Fibroblast of lung (primary cell): ENCODE data around the gene TMCC1. TPM values are rescaled to one million over a fixed set of nuclear protein-coding genes. Genes with fewer than 3 reads are reported as not detected.

Experiments used
- DNase-seq, 2 donors: peaks; one replicate each; pipeline versions ENCODE4 v3.0.0 to v3.0.0-alpha.2; 2010; ENCODE audit warnings: low read depth in 2 of 2
- H2AFZ ChIP-seq: 2 replicates; pipeline ENCODE4 v1.5.1; 2012; ENCODE audit warnings: low read length, control low read depth, inconsistent platforms
- H3K27ac ChIP-seq: 2 replicates; pipeline ENCODE4 v1.5.1; 2011; ENCODE audit warnings: low read length, control low read depth; ENCODE audit not compliant: insufficient read depth
- H3K27me3 ChIP-seq: 2 replicates; pipeline ENCODE4 v1.5.1; 2011; ENCODE audit warnings: mild to moderate bottlenecking, low read length; ENCODE audit not compliant: control insufficient read depth, insufficient read depth
- H3K36me3 ChIP-seq: 2 replicates; pipeline ENCODE4 v1.5.1; 2011; ENCODE audit warnings: low read length; ENCODE audit not compliant: control insufficient read depth, insufficient read depth
- H3K4me1 ChIP-seq: 2 replicates; pipeline ENCODE4 v1.5.1; 2011; ENCODE audit warnings: low read length; ENCODE audit not compliant: control insufficient read depth, insufficient read depth; ENCODE audit errors: extremely low read depth
- H3K4me2 ChIP-seq: 2 replicates; pipeline ENCODE4 v1.5.1; 2011; ENCODE audit warnings: low read length, control low read depth; ENCODE audit not compliant: insufficient read depth; ENCODE audit errors: extremely low read depth
- H3K4me3 ChIP-seq, 4 experiments: fragments of 200-600 bp in 1 of 4; sonication (generic) in 1 of 4; replicated peaks in 1 of 4; 2 replicates each; pipeline ENCODE4 v1.5.1; 2011 to 2016; ENCODE audit warnings: low read length in 4 of 4, low read depth in 3 of 4, mild to moderate bottlenecking in 3 of 4, control low read depth in 2 of 4, inconsistent platforms in 1 of 4, mixed read lengths in 1 of 4; ENCODE audit not compliant: insufficient read depth in 1 of 4; ENCODE audit errors: control extremely low read depth in 1 of 4
- H3K79me2 ChIP-seq: 2 replicates; pipeline ENCODE4 v1.5.1; 2012; ENCODE audit warnings: mild to moderate bottlenecking, low read length, inconsistent platforms; ENCODE audit not compliant: control insufficient read depth, insufficient read depth
- H3K9ac ChIP-seq: 2 replicates; pipeline ENCODE4 v1.5.1; 2011; ENCODE audit warnings: mild to moderate bottlenecking, low read length, control low read depth; ENCODE audit not compliant: insufficient read depth
- H3K9me3 ChIP-seq: 2 replicates; pipeline ENCODE4 v1.5.1; 2012; ENCODE audit warnings: low read depth, low read length; ENCODE audit not compliant: control insufficient read depth, insufficient read depth
- H4K20me1 ChIP-seq: 2 replicates; pipeline ENCODE4 v1.5.1; 2011; ENCODE audit warnings: low read length; ENCODE audit not compliant: control insufficient read depth, insufficient read depth; ENCODE audit errors: extremely low read depth
- EZH2 ChIP-seq: IDR thresholded peaks from 2 replicates; pipeline ENCODE4 v1.5.1; 2012; ENCODE audit warnings: low read length, control low read depth, mild to moderate bottlenecking; ENCODE audit errors: missing control alignments
- polyA plus RNA-seq, 2 donors: library from polyadenylated mRNA; depleted of rRNA in 1 of 2; stranded (reverse) in 1 of 2; unstranded in 1 of 2; fragments of >200 nt; gene quantifications; 2 replicates each; pipeline ENCODE4 v1.2.1, GENCODE V29; 2011 to 2012; ENCODE audit warnings: missing spikeins in 1 of 2
- total RNA-seq: library from RNA; depleted of rRNA; stranded (reverse); fragments of >200 nt; gene quantifications from 2 replicates; pipeline ENCODE4 v1.2.1, GENCODE V29; 2014
- TF ChIP-seq, protein P1 (sequence below), 2 donors: IDR thresholded peaks in 1 of 2; conservative IDR thresholded peaks in 1 of 2; 1 replicate in 1 of 2; 2 replicates in 1 of 2; pipeline ENCODE4 v1.5.1; 2011 to 2012; ENCODE audit warnings: low read length in 2 of 2, control low read depth in 1 of 2, inconsistent platforms in 1 of 2, low read depth in 1 of 2, mild to moderate bottlenecking in 1 of 2

The TMCC1 gene
- total and polyA plus RNA-seq, 2 donors (not counting 1 experiment from before 2014, with no cell fraction given) = 16.2 to 16.8 TPM

- H3K36me3 ChIP-seq = no peaks in the 10 kb centered on the region
- no peak overlapping the region for H3K27ac ChIP-seq
- H3K4me2 ChIP-seq = no peak overlapping the region
- no peak overlapping the region for H2AFZ ChIP-seq
- peak in 1 of 2 donors; percentile 82 for DNase-seq
- H3K9me3 ChIP-seq = no peaks in the 10 kb centered on the region
- no peak for TF ChIP-seq EZH2
- TF ChIP-seq, protein P1, sequence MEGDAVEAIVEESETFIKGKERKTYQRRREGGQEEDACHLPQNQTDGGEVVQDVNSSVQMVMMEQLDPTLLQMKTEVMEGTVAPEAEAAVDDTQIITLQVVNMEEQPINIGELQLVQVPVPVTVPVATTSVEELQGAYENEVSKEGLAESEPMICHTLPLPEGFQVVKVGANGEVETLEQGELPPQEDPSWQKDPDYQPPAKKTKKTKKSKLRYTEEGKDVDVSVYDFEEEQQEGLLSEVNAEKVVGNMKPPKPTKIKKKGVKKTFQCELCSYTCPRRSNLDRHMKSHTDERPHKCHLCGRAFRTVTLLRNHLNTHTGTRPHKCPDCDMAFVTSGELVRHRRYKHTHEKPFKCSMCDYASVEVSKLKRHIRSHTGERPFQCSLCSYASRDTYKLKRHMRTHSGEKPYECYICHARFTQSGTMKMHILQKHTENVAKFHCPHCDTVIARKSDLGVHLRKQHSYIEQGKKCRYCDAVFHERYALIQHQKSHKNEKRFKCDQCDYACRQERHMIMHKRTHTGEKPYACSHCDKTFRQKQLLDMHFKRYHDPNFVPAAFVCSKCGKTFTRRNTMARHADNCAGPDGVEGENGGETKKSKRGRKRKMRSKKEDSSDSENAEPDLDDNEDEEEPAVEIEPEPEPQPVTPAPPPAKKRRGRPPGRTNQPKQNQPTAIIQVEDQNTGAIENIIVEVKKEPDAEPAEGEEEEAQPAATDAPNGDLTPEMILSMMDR (conservative IDR thresholded peaks at IDR 0.05 in 1 of 2, IDR thresholded peaks at IDR 0.05 in 1 of 2; ENCODE audit: low read depth in 1 of 2, low read length in 2 of 2) = no peak
- no peaks in the 10 kb centered on the region for H3K79me2 ChIP-seq
- peaks cover 2% of the 10 kb centered on the region for H3K4me1 ChIP-seq
- no peak overlapping the region for H3K9ac ChIP-seq
- no peak overlapping the region for H3K4me3 ChIP-seq
- no peaks in the 10 kb centered on the region for H4K20me1 ChIP-seq
- H3K27me3 ChIP-seq = no peaks in the 10 kb centered on the region
These were observed 98.1 kb downstream of the TMCC1 start for GRCh38 chr3:129795186-129796010.

DNA sequence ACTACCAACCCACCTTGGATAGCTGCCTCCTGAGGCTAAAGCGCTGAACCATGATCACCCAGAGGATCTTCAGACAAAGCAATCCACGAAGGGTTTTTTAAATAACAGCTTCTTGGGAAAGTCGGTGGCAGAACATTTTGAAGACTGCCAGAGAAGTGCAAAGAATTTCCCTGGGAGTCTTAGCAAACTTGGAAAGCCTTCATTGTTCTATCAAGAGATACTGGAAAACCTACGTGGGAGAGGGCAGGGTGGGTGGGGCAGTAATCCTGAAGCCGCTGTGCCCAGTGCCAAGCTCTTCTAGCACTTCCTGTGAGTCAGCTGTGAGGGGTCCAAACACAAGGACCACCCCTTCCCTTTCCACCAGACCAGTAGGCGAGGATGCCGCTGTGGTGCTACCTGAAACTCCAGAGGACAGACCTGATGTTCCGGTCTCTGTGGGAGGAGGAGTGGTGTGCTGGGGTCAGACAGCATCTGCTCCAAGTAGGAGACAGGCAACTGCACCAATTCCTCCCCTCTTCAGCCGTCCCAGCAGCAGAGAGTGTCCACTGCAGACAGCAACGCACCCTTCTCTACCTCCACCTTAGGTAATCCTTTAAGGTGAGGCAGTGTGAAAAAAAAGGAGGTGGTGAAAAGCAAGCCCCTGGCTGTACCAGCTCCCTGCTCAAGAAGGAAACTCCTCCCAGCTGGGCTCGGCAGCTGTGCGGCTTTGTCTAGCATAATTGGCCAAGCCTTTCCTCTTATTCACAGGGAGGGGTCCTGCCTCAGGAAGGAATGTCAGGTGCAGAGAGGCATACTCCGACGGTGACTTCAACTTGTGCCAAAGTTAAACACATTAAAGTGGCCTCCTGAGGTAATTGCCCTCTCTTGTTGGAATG is 99.0 kb downstream of the TMCC1 start:
- Histone ChIP-seq H4K20me1 (no peaks in the 10 kb centered on the region), H3K79me2 (no peaks in the 10 kb centered on the region), H3K4me3 (no peak overlapping the region), H3K4me1 (peaks cover 2% of the 10 kb centered on the region), H2AFZ (no peak overlapping the region), H3K27me3 (no peaks in the 10 kb centered on the region), H3K9me3 (no peaks in the 10 kb centered on the region), H3K9ac (no peak overlapping the region), H3K36me3 (no peaks in the 10 kb centered on the region), H3K27ac (no peak overlapping the region), H3K4me2 (no peak overlapping the region)
- DNase-seq = peak in 1 of 2 donors; percentile 84
- TF ChIP-seq, protein P1 (conservative IDR thresholded peaks at IDR 0.05 in 1 of 2, IDR thresholded peaks at IDR 0.05 in 1 of 2; ENCODE audit: low read depth in 1 of 2, low read length in 2 of 2) = no peak
- no peak for TF ChIP-seq EZH2

DNA sequence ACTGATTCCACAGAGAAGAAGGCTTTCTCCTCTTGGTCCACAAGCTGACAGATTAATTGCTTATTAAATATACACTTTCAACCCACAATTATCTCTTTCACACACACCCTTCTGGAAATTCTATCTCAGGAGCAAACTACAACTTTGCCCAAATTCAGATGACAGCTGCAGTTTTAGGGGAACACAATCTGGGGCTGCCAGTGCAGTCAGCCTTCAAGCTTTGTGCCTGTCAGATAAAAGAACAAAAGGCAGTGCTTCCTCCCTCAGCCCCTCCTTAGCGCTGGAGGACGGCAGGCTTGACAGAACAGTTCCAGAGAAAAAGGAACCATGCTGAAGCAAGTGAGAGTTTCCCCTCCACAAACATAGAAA is 99.6 kb downstream of the TMCC1 start:
- peak in 1 of 2 donors; percentile 35 for DNase-seq
- TF ChIP-seq EZH2 = no peak
- TF ChIP-seq, protein P1 (conservative IDR thresholded peaks at IDR 0.05 in 1 of 2, IDR thresholded peaks at IDR 0.05 in 1 of 2; ENCODE audit: low read depth in 1 of 2, low read length in 2 of 2) = no peak
- no peak overlapping the region for H2AFZ ChIP-seq
- peaks cover 2% of the 10 kb centered on the region for H3K4me1 ChIP-seq
- H3K79me2 ChIP-seq = no peaks in the 10 kb centered on the region
- H3K4me2 ChIP-seq = no peak overlapping the region
- no peak overlapping the region for H3K4me3 ChIP-seq
- no peaks in the 10 kb centered on the region for H4K20me1 ChIP-seq
- H3K27ac ChIP-seq = no peak overlapping the region
- H3K9ac ChIP-seq = no peak overlapping the region
- H3K36me3 ChIP-seq = no peaks in the 10 kb centered on the region
- H3K9me3 ChIP-seq = no peaks in the 10 kb centered on the region
- H3K27me3 ChIP-seq = no peaks in the 10 kb centered on the region
